Activated CD8-positive, alpha-beta memory T cell treated with anti-CD3 and anti-CD28 coated beads for 36 hours (primary cell): Measurements from ENCODE around the gene ALX4. TPM values are rescaled to one million over a fixed set of nuclear protein-coding genes. Genes with fewer than 3 reads are reported as not detected.

ENCODE experiments used
- CTCF ChIA-PET: fragments of 350-600 bp; sonication (Branson Sonifier 250); formaldehyde crosslinking; loops from one replicate; lab custom pipeline; 2021; ENCODE audit warnings: antibody characterized with exemption; lab: Charles Lee
- POLR2A ChIA-PET: fragments of 350-600 bp; sonication (Branson Sonifier 250); formaldehyde crosslinking; loops from one replicate; lab custom pipeline; 2021; ENCODE audit warnings: antibody characterized with exemption; lab: Charles Lee
- total RNA-seq, 2 experiments: library from RNA; stranded (reverse); gene quantifications; one replicate each; pipeline ENCODE4 v1.2.3, GENCODE V29; 2021

Gene ALX4
- total RNA-seq, 2 experiments from 2014 or later, result not detected

- ChIA-PET CTCF (no interaction called here), POLR2A (interaction anchor here (0.5 kb wide), 1 partner anchor 900 kb away, joined by 3 read pairs; no protein-coding TSS in a partner anchor)
Observed at GRCh38 chr11:44338698-44339529, 29.0 kb upstream of the ALX4 start.

GRCh38 chr11:44338026-44338425 lies 28.1 kb upstream of the ALX4 start:
- ChIA-PET POLR2A (no interaction called here), CTCF (no interaction called here)

- CTCF ChIA-PET, result no interaction called here
- POLR2A ChIA-PET, result no interaction called here
Observed at GRCh38 chr11:44335919-44336318, 26.0 kb upstream of the ALX4 start.

- ChIA-PET POLR2A (no interaction called here), CTCF (no interaction called here)
Observed at GRCh38 chr11:44335052-44335760, 25.3 kb upstream of the ALX4 start.

- CTCF ChIA-PET, result no interaction called here
- POLR2A ChIA-PET, result no interaction called here
Observed at GRCh38 chr11:44334356-44335004, 24.5 kb upstream of the ALX4 start.

GRCh38 chr11:44333271-44334218 lies 23.6 kb upstream of the ALX4 start:
- CTCF ChIA-PET, result no interaction called here
- POLR2A ChIA-PET, result no interaction called here

- ChIA-PET CTCF (no interaction called here), POLR2A (no interaction called here)
Observed at GRCh38 chr11:44332665-44333064, 22.7 kb upstream of the ALX4 start.

- POLR2A ChIA-PET, result interaction anchor here (0.6 kb wide), 1 partner anchor 16 kb away, joined by 3 read pairs; no protein-coding TSS in a partner anchor
Observed at GRCh38 chr11:44329472-44330230, 19.7 kb upstream of the ALX4 start.

GRCh38 chr11:44328138-44328660 lies 18.3 kb upstream of the ALX4 start:
- POLR2A ChIA-PET, result no interaction called here

More at GRCh38 chr11:44329472-44330230, 19.7 kb upstream of the ALX4 start:
- CTCF ChIA-PET, result no interaction called here

GRCh38 chr11:44327730-44328129 lies 17.8 kb upstream of the ALX4 start:
- POLR2A ChIA-PET, result no interaction called here

More at GRCh38 chr11:44328138-44328660, 18.3 kb upstream of the ALX4 start:
- CTCF ChIA-PET, result no interaction called here

GRCh38 chr11:44326615-44327475 lies 16.9 kb upstream of the ALX4 start:
- ChIA-PET CTCF (no interaction called here), POLR2A (no interaction called here)

More at GRCh38 chr11:44327730-44328129, 17.8 kb upstream of the ALX4 start:
- CTCF ChIA-PET, result no interaction called here

GRCh38 chr11:44325698-44326097 lies 15.8 kb upstream of the ALX4 start:
- ChIA-PET CTCF (no interaction called here), POLR2A (no interaction called here)

GRCh38 chr11:44324749-44325525 lies 15.0 kb upstream of the ALX4 start:
- CTCF ChIA-PET, result no interaction called here

GRCh38 chr11:44324222-44324621 lies 14.3 kb upstream of the ALX4 start:
- ChIA-PET CTCF (no interaction called here), POLR2A (no interaction called here)

More at GRCh38 chr11:44324749-44325525, 15.0 kb upstream of the ALX4 start:
- POLR2A ChIA-PET, result no interaction called here

- CTCF ChIA-PET, result no interaction called here
- POLR2A ChIA-PET, result no interaction called here
Observed at GRCh38 chr11:44322243-44322642, 12.3 kb upstream of the ALX4 start.

GRCh38 chr11:44321059-44321458 lies 11.1 kb upstream of the ALX4 start:
- CTCF ChIA-PET, result interaction anchor here (0.9 to 1.0 kb wide), 2 partner anchors 11 to 14 kb away, joined by 3 read pairs; no protein-coding TSS in a partner anchor
- POLR2A ChIA-PET, result no interaction called here
